Right ventricle myocardium superior (tissue), 1 donor: ENCODE results near the gene SH3GL1. TPM values are rescaled to one million over a fixed set of nuclear protein-coding genes. Genes with fewer than 3 reads are reported as not detected.
A peak's percentile ranks its signal among the peaks of the same experiment; 100 is the strongest.

Experiments used
- ATAC-seq: fragments of 200-7000 bp; cut with Tn5 transposase; one replicate; pipeline ENCODE4 v1.9.1; 2020; ENCODE audit warnings: mild to moderate bottlenecking; ENCODE audit not compliant: poor library complexity
- DNase-seq: peaks from one replicate; pipeline ENCODE4 v3.0.0-alpha.2; 2020
- intact Hi-C: fragments of 100-400 bp; cut with DNase I; formaldehyde crosslinking; loops from one replicate; pipeline ENCODE4 v1.11.2; 2022
- total RNA-seq: library from RNA; stranded (reverse); fragmentation: NEBNext Ultra II Directional; extraction: Animal tissue kit (Norgen Biotek cat#: 25700); gene quantifications from one replicate; pipeline ENCODE4 v1.2.1, GENCODE V29; 2021
- donor health status: DM: no; HTN: yes; CAD: no; lungs with severe emphysema.

The SH3GL1 gene
- total RNA-seq, 1 donor from 2014 or later = 18.6 TPM

DNA sequence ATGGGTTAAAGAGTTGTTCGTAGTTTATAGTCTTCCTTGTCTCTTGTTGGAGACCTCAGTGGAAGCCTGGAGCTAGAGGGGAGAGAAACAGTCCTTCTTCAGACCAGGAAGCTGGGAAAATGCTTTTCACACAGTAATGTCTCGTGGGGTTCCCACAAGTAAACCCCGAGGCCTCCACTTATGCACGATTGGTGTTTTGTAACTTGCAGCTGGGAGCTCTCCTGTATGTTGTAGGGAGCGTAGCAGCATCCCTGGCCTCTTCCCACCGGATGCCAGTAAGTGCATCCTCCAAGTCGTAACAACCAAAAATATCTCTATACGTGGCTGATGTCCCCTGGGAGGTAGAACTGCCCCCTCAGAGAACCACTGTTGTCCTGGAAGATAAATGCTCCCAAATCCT, 5.6 kb upstream of the SH3GL1 start:
- intact Hi-C loops = loop anchor here (10.0 kb wide), 1 partner anchor 141 kb away; no protein-coding TSS in a partner anchor

DNA sequence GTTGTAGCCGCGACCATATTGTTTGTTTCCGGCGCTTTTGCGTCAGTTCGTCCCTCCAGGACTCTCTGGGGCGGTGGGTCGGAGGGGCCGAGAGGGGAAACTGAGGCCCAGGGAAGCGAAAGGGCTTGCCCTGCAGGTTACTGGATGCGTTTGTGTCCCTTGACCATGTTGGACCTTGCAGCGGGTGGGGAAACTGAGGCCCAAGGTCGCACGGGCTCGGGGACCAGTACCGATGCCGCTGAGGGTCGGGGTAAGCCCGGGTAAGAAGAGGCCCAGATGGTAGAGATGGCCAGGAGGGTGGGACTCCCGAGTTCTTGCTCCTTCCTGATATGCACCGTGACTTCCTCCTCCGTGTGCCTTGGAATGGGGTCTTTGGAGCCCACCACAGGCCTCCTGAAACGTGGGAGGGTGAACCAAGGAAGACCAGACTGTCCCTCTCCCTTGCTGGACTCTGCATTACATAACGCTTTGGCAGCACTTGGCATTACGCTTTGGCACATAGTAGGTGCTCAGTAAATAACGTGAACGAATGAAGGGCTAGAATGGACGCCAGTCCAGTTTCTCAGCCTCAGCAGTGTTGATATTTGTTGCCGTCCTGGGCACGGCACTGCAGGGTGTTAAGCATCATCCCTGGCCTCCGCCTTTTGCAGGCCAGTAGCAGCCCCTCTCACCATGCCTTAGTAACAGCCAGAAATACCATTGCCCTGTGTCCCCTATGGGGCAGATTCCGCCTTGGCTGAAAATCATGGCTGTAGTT, 2.8 kb upstream of the SH3GL1 start:
- no peak for DNase-seq
- intact Hi-C loops = loop anchor here (10.0 kb wide), 1 partner anchor 138 kb away; no protein-coding TSS in a partner anchor
- no peak for ATAC-seq

More for the DNA sequence above, 5.6 kb upstream of the SH3GL1 start:
- DNase-seq = no peak
- no peak for ATAC-seq

DNA sequence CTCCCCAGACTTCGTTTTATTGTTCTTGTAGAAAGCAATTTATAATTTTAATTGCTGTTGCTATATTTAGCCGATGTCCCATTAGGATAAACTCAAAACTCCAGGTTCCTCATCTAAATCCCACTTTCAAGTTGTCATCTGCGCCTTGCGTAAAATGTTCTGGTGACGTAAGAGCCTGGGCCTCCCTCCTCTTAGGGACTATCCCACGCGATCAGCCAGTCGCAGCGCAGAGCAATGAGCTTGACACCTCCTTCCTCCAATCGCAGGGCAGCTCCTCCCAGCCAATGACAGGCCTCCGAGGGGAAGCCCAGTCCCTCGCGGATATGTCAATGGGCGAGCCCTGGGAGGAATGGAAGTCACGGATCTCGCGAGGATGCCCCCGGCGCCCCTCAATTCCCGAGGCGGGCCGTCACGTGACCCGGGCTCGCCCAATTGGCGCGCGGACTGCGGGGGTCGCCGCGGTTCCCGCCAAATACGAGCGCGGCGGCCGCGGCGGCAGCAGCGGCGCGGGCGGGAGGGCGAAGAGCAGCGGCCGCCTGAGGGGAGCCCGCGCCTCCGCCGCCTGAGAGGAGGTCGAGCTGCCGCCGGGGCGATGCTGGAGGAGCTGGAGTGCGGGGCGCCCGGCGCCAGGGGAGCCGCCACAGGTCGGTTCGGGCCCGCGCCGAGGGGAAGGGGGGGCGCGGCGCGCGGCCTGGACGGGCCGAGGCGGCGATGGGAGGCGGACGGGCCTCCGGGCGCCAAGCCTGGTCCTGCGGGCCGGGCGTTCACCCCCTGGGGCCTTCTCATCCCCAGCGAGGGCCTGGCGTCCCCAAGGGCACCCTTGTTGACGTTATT, 2.0 kb upstream of the SH3GL1 start, which contains the start of gene CHAF1A:
Gene CHAF1A (plus strand): TSS at position 470 of the 834 bp plus-strand sequence. CDS start 123 bp downstream, at position 593.
- intact Hi-C loops = loop anchor here (10.0 kb wide), 1 partner anchor 138 kb away; no protein-coding TSS in a partner anchor
- peak; percentile 99 for DNase-seq
- peak; percentile 95 for ATAC-seq

DNA sequence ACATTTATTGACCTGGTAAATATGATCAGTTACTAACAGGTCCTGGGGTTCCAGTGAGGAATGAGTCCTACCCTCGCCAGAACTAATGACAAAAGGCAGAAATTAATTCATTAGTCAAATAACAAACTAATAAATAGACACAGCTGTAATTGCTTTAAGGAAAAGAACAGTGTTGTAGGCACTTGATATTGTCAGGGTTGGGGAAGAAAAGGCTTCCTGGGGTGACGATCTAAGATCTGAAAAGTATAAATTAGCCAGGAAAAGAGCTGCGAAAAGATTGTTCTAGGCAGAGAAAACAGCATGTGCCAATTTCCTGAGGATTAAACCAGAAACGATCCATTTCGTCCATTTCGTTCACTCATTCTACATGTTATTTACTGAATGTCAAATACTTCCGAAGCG, 1.4 kb upstream of the SH3GL1 start:
- DNase-seq = no peak
- intact Hi-C loops = loop anchor here (10.0 kb wide), 1 partner anchor 137 kb away; no protein-coding TSS in a partner anchor
- no peak for ATAC-seq

DNA sequence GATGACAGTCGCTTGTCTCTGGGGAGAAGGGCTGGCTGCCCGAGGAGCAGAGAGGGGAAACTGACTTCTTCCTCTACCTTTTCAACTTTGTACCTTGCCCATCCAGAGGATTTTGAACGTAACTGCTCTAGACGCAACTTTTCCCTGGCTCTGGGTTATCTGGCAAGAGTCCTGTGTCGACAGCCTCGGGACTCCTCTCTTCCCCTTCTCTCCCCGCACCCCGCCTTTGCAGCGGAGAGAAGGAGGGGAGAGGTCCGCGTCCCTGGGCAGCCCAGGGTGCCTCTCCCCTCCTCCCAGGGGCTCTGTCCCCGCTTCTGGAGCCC, 574 bp downstream of the SH3GL1 start:
- DNase-seq (no peak), ATAC-seq (peak; percentile 22)
- intact Hi-C loops = loop anchor here (10.0 kb wide), 1 partner anchor 135 kb away; no protein-coding TSS in a partner anchor

DNA sequence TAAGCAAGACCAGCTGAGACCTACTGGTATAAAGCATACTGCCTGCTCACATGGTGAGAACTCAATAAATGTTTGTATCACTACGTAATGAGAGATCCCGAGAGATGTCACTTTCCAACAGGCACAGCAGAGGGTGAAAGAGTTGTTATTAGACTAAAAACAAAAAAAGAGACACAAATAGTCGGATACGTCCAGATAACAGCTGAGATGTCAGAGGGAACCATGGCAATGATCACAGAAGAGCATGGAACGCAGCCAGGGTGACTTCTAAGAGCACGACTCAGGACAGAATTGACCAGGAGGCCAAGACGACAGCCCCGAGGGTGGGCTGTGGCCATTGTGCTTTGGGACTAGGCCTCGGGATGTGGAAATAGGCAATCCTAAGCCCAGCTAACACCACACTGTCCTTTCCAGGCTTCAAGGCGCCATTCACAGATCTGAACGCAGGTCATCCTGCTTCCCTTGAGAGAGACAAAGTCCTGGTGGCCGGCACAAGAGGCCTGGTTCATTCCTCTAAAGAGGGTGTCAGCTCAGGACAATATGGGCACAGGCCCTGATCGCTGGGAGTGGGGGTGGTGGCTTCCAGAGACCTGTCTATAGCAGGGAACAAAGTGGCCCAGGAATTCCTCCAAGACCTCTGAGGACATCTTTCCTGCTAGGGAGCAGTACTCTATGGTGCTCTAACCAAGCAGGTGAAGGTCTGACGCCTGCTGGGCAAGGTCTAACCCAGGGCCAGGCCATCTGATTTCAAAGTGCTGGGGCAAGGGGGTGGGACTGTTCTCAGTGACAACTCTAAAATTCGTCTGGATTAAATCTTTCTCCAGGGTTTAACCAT, 3.2 kb downstream of the SH3GL1 start:
- intact Hi-C loops = no loop called here
- ATAC-seq (no peak), DNase-seq (no peak)

DNA sequence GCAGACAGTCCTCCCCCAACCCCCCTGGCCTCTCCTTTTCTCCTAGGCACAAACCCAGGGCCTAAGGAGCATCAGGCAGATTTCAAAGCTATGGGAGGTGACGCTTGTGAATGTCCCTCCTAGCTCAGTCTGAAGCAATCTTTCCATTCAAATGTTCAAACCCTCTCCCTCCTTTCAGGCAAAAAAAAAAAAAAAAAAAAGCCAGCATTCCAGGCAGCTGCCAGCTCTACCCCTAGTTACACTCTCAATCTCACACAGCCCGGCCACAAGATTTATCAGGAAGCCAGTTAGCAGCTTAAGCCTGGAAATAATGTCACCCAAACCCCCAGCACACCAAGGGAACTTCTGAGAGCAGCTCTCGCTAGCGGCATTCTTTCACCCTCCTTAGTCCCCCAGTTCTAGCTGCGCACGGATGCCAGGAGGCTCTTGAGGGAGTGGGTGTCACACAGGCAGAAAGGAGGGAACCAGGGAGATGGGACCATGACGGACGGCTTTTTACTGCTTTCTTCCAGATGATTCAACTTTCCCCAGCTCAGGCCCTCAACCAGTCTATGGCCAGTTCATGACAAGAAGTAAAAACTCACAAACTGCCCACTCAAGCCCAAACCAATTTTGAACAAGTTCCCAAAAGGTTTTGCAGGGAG, 6.3 kb downstream of the SH3GL1 start:
- ATAC-seq = no peak
- no peak for DNase-seq
- intact Hi-C loops = no loop called here

DNA sequence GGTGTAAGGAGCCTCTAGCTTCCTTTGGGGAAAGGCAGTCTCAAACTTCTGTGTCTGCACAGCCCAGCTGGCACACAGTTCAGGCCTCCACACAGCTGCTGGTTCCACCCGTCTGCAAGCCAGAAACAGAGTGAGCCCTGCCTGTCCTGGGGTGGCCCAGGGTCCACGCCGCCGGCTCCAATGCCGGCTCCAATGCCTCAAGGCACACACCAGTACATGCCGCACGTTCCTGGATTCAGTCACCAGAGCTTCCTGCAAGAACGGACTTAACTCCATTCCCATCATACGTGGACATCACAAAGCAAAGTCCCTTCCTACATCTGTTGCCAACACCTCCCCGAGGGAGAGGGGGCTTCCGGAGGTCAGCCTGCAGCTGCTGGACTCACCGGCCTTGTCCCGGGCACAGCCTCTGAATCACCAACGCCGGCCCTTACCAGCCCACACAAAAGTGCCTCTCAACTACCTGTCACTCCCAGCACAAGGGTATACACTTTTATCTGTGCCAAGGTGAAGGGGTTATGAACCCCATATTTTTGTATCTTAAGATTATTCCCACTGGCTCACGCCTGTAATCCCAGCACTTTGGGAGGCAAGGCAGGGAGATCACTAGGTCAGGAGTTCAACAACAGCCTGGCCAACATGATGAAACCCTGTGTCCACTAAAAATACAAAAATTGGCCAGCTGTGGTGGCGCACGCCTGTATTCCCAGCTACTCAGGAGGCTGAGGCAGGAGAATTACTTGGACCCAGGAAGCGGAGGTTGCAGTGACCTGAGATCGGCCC, 8.5 kb downstream of the SH3GL1 start:
- intact Hi-C loops = no loop called here
- peak; percentile 68 for DNase-seq
- peak; percentile 18 for ATAC-seq

DNA sequence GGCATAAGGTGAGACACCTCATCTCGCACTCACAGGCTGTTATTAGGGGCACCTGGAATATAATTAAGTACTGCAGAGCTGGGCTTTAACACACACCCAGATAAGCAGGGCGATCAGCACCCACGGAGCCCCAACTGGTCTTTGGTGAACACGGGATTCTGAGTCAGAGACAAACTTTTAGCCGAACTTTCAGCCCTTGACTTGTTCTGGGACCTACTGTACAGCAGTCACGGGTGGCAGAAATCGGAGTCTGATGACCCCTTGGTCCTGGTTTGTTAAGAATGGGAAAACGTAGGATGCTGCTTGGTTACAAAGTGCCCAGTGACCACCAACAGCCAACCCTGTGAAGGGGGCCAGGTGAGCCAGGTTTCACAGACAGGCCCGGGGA, 9.0 kb downstream of the SH3GL1 start:
- ATAC-seq = no peak
- intact Hi-C loops = no loop called here
- DNase-seq = no peak

DNA sequence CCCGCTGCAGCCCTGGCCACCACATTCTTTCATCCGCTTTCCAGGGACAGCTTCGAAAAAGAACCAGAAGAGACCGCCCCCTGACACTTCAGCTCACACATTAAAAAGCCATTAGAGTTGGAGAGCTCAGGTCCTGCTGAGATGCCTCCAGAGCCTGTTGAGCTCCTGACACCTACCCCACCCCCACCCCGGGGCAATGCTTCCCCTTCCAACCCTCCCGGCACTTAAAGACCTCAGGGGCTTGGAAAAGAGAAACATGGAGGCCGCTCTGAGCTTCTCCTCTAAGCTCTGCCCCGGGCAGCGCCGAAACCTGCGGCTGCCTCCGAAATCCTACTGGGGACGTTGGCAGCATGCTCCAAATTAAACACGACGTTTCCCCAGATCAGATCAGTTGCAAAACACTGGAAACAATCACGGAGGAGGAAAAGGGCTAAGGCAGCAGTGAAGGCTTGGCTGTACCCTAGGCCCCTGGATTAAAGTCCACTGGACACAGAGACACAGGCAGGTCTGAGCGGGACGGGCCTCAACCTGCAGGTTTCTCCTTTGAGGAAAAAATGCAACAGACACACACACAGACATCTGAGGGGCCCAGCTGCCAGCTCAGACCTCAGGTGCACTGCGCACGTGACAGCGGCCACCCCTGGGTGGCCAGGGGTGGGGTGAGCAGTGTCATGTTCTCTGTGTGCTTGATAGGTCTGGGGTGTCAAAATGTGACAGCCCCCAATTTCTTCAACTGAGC, 9.6 kb downstream of the SH3GL1 start:
- no peak for DNase-seq
- intact Hi-C loops = no loop called here
- peak; percentile 4 for ATAC-seq

DNA sequence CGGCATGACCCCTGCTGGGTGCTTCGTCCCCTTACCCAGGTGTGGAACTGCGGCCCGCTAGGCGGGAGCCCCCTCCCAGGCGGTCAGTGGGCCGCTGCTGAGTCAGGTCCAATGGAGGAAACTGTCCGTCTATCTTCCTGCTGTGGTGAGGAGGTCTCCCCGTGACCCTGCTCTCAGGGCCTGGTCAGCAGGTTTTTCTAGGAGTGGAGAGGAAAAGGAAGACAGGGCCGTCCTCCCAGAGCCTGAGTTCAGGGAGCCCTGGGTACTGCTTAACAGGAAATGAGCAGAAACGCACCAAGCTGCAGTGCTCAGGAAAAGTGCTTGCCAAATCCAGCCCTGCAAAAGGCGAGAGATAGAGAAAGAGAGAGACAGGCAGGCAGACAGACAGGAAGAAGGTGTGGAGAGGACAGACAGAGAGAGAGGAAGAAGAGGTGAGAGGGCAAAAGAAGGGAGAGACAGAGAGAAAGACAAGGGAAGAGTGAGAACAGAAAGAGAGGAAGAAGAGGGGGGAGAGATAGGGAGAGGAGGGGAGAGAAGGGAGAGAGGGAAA, 10.3 kb downstream of the SH3GL1 start:
- peak; percentile 39 for ATAC-seq
- intact Hi-C loops = no loop called here
- DNase-seq = no peak

DNA sequence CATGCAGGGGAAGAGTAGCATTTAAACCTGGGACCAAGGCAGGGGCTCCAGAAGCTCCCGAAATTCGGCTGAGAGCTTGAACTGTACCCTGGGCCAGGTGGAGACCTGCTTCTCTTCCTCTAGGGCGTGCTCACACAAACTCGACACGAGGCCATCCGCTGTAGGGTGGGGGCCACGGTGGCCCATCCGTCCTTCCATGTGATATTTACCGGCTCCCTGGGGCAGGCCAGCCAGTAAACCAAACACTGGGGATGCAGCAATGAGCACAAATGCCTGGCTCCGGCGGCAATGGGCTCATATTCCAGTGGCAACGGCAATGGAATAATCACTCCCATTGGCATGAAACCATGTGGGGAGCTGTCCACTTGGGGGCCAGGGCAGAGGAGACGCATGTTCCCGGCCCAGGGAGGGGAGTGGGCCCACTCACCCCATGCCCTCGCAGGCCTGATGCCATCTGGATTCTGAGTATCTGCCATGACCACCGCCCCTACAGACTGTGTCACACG, 10.8 kb downstream of the SH3GL1 start:
- DNase-seq (no peak), ATAC-seq (no peak)
- intact Hi-C loops = no loop called here

DNA sequence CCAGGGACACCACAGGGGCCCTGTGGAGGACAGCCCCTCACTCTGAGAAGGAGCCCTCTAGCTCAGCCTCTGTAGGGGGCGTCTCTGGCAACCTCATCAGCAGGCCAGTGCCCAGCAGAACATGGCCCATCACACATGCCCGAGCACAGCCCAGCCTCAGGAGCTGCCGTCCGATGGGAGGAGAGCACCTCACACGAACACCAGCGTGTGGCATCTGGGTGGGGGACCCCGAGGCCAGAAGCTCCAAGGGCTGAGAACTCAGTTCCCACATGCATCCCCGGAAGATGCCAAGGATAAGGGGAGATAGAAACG, 11.3 kb downstream of the SH3GL1 start:
- ATAC-seq (no peak), DNase-seq (no peak)
- intact Hi-C loops = no loop called here

DNA sequence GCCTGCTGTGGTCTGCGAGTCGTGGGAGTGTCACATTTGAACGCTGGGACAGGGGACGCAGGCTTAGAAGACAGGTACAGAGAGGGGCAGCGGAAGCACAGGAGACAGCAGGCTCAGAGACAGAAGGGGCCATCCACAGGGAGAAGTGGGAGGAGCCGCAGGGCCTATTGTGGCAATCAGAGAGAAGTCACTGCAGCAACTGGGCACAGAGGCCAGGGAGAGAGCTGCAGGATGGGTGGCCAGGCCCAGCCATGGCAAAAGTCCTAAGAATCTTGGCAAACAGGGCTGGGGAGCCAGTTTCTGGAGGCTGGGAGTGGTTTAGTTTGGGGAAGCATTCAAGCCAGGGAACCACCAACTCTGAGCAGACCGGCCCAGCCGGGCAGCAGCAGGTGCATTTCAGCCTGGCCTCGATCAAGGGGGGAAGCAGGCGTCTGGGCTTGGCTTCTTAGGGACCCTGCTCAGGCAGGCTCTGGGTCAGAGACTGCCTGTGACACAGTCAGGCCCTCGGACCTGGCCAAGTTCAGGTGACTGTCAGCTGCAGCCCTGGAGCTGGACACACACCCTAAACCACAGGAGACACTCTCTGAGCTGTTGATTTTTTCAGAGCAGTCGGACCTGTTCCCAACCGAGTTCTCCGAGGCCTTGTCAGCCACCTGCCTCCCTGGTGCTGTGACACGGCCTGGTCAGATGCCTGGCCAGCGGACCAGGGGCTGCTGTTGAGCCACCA, 11.8 kb downstream of the SH3GL1 start:
- intact Hi-C loops = no loop called here
- ATAC-seq = peak; percentile 74
- DNase-seq = peak; percentile 58

DNA sequence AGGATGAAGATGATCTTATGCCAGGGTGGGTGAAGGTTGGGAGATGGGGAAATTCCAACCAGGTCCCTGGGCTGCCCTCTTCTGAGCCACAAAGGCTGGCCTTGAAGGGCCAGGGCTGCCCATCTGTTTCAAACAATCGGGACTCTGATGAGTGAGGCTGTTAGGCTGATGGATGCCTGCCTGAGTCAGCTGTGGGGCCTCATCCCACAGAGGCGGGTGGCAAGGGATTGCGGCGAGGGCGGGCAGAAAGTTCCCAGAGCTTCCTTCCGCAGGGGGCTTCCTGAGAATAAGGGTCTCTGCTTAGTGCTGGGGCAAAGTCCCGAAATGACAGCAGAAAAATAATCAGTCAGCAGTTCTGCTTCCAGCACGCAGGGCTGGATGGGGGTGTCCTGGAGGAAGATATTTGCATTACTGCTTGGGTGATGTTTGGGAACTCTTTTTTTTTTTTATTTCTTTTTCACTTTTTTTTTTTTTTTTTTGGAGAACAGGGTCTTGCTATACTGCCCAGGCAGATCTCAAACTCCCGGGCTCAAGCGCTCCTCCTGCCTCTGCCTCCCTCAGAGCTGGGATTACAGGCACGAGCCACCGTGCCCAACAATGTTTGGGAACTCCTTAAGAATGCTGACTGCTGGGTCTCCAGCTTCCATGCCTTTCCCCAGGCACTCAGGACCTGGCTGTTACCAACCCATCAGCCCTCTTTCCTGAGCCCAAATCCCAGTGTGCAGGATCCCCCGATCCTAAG, 14.1 kb downstream of the SH3GL1 start:
- no peak for ATAC-seq
- DNase-seq = no peak
- intact Hi-C loops = no loop called here
